Right lobe of liver (tissue), 6 donors: ENCODE data around the gene CYFIP2. TPM values are rescaled to one million over a fixed set of nuclear protein-coding genes. Genes with fewer than 3 reads are reported as not detected.

Experiments
- ATAC-seq, 4 donors: fragments of 200-7000 bp; cut with Tn5 transposase; one replicate each; pipeline ENCODE4 v1.9.1; 2020; ENCODE audit warnings: mild to moderate bottlenecking in 4 of 4, moderate library complexity in 4 of 4
- DNase-seq, 3 donors: peaks; one replicate each; pipeline ENCODE4 v3.0.0-alpha.2; 2020
- H3K27ac ChIP-seq, 3 donors: fragments of 200-600 bp; one replicate each; pipeline ENCODE4 v1.8.0; 2022
- H3K27me3 ChIP-seq, 2 donors: fragments of 200-600 bp; one replicate each; pipeline ENCODE4 v1.8.0; 2022
- H3K36me3 ChIP-seq, 4 donors: fragments of 200-600 bp; sonication (generic) in 1 of 4; one replicate each; pipeline versions ENCODE4 v1.5.1 to v1.8.0; 2017 to 2022; ENCODE audit warnings: control low read depth in 1 of 4
- H3K4me1 ChIP-seq, 4 donors: fragments of 200-600 bp; sonication (generic) in 1 of 4; one replicate each; pipeline versions ENCODE4 v1.5.1 to v1.8.0; 2017 to 2022; ENCODE audit warnings: control low read depth in 1 of 4
- H3K4me3 ChIP-seq, 3 donors: fragments of 200-600 bp; one replicate each; pipeline ENCODE4 v1.8.0; 2022
- H3K9me3 ChIP-seq, 4 donors: fragments of 200-600 bp; sonication (generic) in 1 of 4; one replicate each; pipeline versions ENCODE4 v1.5.1 to v1.8.0; 2017 to 2022; ENCODE audit warnings: control low read depth in 1 of 4
- POLR2A ChIP-seq: fragments of 450-650 bp; IDR thresholded peaks from one replicate; pipeline ENCODE4 v1.6.1; 2017; ENCODE audit warnings: antibody characterized with exemption, mild to moderate bottlenecking
- WGBS: methylation state at CpG from one replicate; pipeline ENCODE4 v1.1.6; 2018; ENCODE audit warnings: low coverage, low lambda C conversion rate; ENCODE audit not compliant: insufficient coverage; ENCODE audit errors: missing lambda C conversion rate; 5-methylcytosine and 5-hydroxymethylcytosine counted together
- intact Hi-C, 2 donors: fragments of 100-400 bp; cut with DNase I; formaldehyde crosslinking; loops; one replicate each; pipeline versions ENCODE4 v1.11.2 to v1.14.1; 2022
- total RNA-seq, 6 experiments: library from RNA; depleted of rRNA in 2 of 6; stranded (reverse); fragments of >200 nt in 2 of 6; fragmentation: NEBNext Ultra II Directional in 3 of 6; extraction: Animal tissue kit (Norgen Biotek cat#: 25700) in 3 of 6; gene quantifications; one replicate each; pipeline versions ENCODE4 v1.1.0 to v1.2.4, GENCODE V29; 2016 to 2023
- TF ChIP-seq, protein P1 (sequence below), 4 donors: fragments of 200-600 bp in 3 of 4; fragments of 450-650 bp in 1 of 4; IDR thresholded peaks; one replicate each; pipeline versions ENCODE4 v1.5.1 to v1.8.0; 2016 to 2022; ENCODE audit warnings: antibody characterized with exemption in 4 of 4, mild to moderate bottlenecking in 2 of 4
- donor health status: DM: no; HTN: yes; CAD: no.
- donor health status: DM: no; HTN: no; CAD: no.
- donor health status: DM: no; HTN: no; CAD: no.
- donor health status: DM: no; HTN: yes; CAD: no.
- donor health status: DM: no; HTN: yes; CAD: no.

The CYFIP2 gene
- total RNA-seq, 6 experiments from 2014 or later: 20.6 to 89.1 (median 49.6) TPM

DNA sequence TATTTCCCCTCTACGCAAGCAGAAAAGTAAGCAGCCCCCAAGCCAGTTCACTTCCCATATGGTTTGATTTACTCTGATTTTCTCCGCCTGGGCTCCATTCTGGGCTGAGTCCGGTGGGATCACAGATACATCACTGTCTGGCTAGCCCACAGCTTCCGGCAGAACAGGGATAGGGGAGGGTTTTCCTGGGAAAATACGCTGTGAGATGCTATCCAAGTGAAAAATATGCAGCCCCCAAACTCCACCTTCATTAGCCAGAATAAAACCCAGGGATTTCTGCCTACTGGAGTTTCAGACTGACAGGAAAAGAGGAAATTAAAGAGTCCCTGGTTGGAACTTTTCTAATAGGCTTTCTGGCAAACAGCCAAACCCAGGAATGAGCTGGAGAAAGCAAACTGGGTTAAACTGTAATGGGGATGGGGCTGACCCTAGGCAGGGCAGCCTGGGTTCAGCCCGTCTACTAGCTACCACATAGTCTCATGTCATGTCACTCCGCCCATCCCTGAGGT lies 177.2 kb downstream of the CYFIP2 start:
- Histone ChIP-seq H3K27me3 (no peaks in the 10 kb centered on the region), H3K4me1 (no peaks in the 10 kb centered on the region), H3K27ac (no peak overlapping the region), H3K4me3 (no peak overlapping the region), H3K9me3 (no peaks in the 10 kb centered on the region), H3K36me3 (no peaks in the 10 kb centered on the region)
- WGBS: 66% methylated on average over 6 of the region's 7 CpGs
- ATAC-seq (no peak), DNase-seq (no peak)
- intact Hi-C loops: loop anchor here in 1 of 2 donors (10.0 kb wide), 1 partner anchor 272 kb away; no protein-coding TSS in a partner anchor
- no peak for TF ChIP-seq POLR2A
- TF ChIP-seq, protein P1, sequence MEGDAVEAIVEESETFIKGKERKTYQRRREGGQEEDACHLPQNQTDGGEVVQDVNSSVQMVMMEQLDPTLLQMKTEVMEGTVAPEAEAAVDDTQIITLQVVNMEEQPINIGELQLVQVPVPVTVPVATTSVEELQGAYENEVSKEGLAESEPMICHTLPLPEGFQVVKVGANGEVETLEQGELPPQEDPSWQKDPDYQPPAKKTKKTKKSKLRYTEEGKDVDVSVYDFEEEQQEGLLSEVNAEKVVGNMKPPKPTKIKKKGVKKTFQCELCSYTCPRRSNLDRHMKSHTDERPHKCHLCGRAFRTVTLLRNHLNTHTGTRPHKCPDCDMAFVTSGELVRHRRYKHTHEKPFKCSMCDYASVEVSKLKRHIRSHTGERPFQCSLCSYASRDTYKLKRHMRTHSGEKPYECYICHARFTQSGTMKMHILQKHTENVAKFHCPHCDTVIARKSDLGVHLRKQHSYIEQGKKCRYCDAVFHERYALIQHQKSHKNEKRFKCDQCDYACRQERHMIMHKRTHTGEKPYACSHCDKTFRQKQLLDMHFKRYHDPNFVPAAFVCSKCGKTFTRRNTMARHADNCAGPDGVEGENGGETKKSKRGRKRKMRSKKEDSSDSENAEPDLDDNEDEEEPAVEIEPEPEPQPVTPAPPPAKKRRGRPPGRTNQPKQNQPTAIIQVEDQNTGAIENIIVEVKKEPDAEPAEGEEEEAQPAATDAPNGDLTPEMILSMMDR (IDR thresholded peaks at IDR 0.05): no peak

DNA sequence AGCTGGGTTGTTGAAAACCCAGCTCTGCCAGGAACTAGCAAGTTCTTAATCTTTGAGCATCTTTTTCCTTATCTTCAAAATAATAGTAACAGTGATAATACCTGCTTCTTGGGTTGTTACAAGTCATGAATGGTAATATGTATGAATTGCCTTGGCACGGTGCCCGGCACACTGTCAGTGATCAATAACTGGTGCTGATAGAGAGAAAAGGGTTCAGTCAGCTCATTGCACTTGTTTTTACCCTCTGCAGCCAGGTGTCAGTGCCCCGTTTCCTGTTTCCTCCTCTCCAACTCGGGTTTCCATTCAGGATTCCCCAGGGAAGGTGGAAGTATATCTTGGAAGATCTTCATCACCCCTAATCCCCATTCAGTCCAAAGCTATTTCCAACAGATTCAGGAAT lies 178.3 kb downstream of the CYFIP2 start:
- intact Hi-C loops: loop anchor here in 1 of 2 donors (10.0 kb wide), 1 partner anchor 271 kb away; no protein-coding TSS in a partner anchor
- no peak overlapping the region for H3K27ac ChIP-seq
- no peaks in the 10 kb centered on the region for H3K9me3 ChIP-seq
- no peaks in the 10 kb centered on the region for H3K27me3 ChIP-seq
- no peak overlapping the region for H3K4me3 ChIP-seq
- H3K4me1 ChIP-seq: no peaks in the 10 kb centered on the region
- no peak for TF ChIP-seq POLR2A
- TF ChIP-seq, protein P1 (IDR thresholded peaks at IDR 0.05): no peak
- DNase-seq: peak in 1 of 3 donors; percentile 40
- H3K36me3 ChIP-seq: no peaks in the 10 kb centered on the region
- peak in 1 of 4 donors; percentile 60 for ATAC-seq
- 21% methylated on average over 4 of the region's 4 CpGs for WGBS

Other genes with a start within 250 kb of the CYFIP2 start
- gene HAVCR1, start 207.0 kb upstream of the CYFIP2 start, total RNA-seq: under 1 TPM in 3 of 6 experiments, not detected in 3; 0.25 to 0.78 (median 0.42) TPM
- gene HAVCR2, start 157.1 kb upstream of the CYFIP2 start, total RNA-seq: 1 to 10 TPM; 2.6 to 9.4 (median 3.3) TPM
- gene MED7, start 123.3 kb upstream of the CYFIP2 start, total RNA-seq: 1 to 10 TPM; 3.5 to 6.1 (median 5.2) TPM
- not detected for gene GARIN3, start 99.9 kb upstream of the CYFIP2 start, total RNA-seq
- 1 to 10 TPM in 2 of 6 experiments, under 1 TPM in 4; 0.35 to 1.2 (median 0.74) TPM for gene ITK, start 85.3 kb upstream of the CYFIP2 start, total RNA-seq
- under 1 TPM in 1 of 6 experiments, not detected in 5; 0.07 TPM for gene NIPAL4, start 194.1 kb downstream of the CYFIP2 start, total RNA-seq